HL-60 (cell line): Measurements from ENCODE around the gene FH.

Source experiments
- DNase-seq, 2 experiments: peaks; one replicate each; pipeline ENCODE4 v3.0.0-alpha.2; 2010 to 2020; ENCODE audit warnings: low read depth in 1 of 2, low spot score in 1 of 2
- H3K27ac ChIP-seq: fragments of 250-450 bp; sonication (Bioruptor Pico); replicated peaks from 2 replicates; pipeline ENCODE4 v1.5.1; 2020; ENCODE audit warnings: mild to moderate bottlenecking, moderate library complexity
- H3K27me3 ChIP-seq: fragments of 250-450 bp; sonication (Bioruptor Pico); 2 replicates; pipeline ENCODE4 v1.5.1; 2021; ENCODE audit warnings: mild to moderate bottlenecking, moderate library complexity; ENCODE audit not compliant: insufficient read depth, poor library complexity, severe bottlenecking
- H3K4me3 ChIP-seq: replicated peaks from 2 replicates; pipeline ENCODE4 v1.5.1; 2011; ENCODE audit warnings: mild to moderate bottlenecking, control low read depth, low read length; ENCODE audit not compliant: insufficient read depth
- GABPA ChIP-seq: IDR thresholded peaks from 2 replicates; pipeline ENCODE4 v1.6.1; 2012; ENCODE audit warnings: low read depth
- POLR2AphosphoS5 ChIP-seq: IDR thresholded peaks from 2 replicates; pipeline ENCODE4 v1.6.1; 2012; ENCODE audit warnings: low read depth
- SPI1 ChIP-seq: IDR thresholded peaks from 2 replicates; pipeline ENCODE4 v1.6.1; 2012; ENCODE audit warnings: low read depth, mild to moderate bottlenecking, borderline replicate concordance
- TF ChIP-seq, protein P1 (sequence below): IDR thresholded peaks from 2 replicates; pipeline ENCODE4 v1.6.1; 2012; ENCODE audit warnings: low read depth; ENCODE audit not compliant: insufficient replicate concordance
- TF ChIP-seq, protein P2 (sequence below): IDR thresholded peaks from one replicate; pipeline ENCODE4 v1.5.1; 2011; ENCODE audit warnings: low read length, control low read depth, inconsistent platforms; ENCODE audit not compliant: insufficient read depth

FH gene

DNA sequence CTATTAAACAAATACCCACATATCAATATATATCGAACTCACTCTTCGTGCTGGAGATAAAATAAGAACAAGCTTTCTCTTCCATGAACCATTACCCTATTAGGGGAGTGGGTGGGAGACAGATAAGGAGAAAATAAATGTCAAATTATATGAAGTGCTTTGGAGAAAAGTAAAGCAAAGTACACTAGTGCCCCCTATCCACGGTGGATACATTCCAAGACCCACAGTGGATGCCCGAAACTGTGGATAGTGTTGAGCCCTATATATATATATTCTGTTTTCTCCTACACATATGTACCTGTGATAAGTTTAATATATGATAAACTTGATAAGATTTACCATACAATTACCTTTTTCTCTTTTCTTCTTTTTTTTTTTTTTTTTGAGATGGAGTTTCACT is 54.6 kb downstream of the FH start:
- DNase-seq, result no peak
- TF ChIP-seq, protein P1, sequence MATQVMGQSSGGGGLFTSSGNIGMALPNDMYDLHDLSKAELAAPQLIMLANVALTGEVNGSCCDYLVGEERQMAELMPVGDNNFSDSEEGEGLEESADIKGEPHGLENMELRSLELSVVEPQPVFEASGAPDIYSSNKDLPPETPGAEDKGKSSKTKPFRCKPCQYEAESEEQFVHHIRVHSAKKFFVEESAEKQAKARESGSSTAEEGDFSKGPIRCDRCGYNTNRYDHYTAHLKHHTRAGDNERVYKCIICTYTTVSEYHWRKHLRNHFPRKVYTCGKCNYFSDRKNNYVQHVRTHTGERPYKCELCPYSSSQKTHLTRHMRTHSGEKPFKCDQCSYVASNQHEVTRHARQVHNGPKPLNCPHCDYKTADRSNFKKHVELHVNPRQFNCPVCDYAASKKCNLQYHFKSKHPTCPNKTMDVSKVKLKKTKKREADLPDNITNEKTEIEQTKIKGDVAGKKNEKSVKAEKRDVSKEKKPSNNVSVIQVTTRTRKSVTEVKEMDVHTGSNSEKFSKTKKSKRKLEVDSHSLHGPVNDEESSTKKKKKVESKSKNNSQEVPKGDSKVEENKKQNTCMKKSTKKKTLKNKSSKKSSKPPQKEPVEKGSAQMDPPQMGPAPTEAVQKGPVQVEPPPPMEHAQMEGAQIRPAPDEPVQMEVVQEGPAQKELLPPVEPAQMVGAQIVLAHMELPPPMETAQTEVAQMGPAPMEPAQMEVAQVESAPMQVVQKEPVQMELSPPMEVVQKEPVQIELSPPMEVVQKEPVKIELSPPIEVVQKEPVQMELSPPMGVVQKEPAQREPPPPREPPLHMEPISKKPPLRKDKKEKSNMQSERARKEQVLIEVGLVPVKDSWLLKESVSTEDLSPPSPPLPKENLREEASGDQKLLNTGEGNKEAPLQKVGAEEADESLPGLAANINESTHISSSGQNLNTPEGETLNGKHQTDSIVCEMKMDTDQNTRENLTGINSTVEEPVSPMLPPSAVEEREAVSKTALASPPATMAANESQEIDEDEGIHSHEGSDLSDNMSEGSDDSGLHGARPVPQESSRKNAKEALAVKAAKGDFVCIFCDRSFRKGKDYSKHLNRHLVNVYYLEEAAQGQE, result no peak
- no peak for TF ChIP-seq SPI1
- TF ChIP-seq POLR2AphosphoS5, result no peak
- TF ChIP-seq, protein P2, sequence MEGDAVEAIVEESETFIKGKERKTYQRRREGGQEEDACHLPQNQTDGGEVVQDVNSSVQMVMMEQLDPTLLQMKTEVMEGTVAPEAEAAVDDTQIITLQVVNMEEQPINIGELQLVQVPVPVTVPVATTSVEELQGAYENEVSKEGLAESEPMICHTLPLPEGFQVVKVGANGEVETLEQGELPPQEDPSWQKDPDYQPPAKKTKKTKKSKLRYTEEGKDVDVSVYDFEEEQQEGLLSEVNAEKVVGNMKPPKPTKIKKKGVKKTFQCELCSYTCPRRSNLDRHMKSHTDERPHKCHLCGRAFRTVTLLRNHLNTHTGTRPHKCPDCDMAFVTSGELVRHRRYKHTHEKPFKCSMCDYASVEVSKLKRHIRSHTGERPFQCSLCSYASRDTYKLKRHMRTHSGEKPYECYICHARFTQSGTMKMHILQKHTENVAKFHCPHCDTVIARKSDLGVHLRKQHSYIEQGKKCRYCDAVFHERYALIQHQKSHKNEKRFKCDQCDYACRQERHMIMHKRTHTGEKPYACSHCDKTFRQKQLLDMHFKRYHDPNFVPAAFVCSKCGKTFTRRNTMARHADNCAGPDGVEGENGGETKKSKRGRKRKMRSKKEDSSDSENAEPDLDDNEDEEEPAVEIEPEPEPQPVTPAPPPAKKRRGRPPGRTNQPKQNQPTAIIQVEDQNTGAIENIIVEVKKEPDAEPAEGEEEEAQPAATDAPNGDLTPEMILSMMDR, result no peak
- TF ChIP-seq GABPA, result no peak

DNA sequence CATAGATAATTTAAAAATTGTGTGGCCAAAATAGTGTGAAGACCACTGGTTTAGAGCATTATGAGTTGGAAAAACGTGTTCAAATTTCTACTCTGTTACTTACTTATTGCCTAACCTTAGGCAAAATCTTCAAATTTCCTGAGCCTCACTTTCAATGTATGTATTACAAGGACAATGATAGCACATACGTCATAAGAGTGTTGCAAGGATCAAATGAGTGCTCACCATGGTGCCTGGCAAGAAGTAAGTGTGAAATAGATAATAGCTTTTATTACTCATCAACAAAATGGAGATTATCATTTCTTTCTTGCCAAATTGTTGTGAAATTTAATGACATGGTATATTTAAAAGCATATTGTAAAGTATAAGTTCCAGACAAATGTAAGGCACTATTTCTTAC is 57.2 kb downstream of the FH start:
- H3K27me3 ChIP-seq, result no peaks in the 10 kb centered on the region
- no peak overlapping the region for H3K27ac ChIP-seq
- H3K4me3 ChIP-seq, result no peak overlapping the region
- DNase-seq, result no peak
- TF ChIP-seq, protein P2, result no peak
- TF ChIP-seq GABPA (no peak), POLR2AphosphoS5 (no peak), SPI1 (no peak)
- TF ChIP-seq, protein P1, result no peak

More for the DNA sequence above, 54.6 kb downstream of the FH start:
- Histone ChIP-seq H3K27me3 (peaks cover 5% of the 10 kb centered on the region), H3K4me3 (no peak overlapping the region), H3K27ac (no peak overlapping the region)

DNA sequence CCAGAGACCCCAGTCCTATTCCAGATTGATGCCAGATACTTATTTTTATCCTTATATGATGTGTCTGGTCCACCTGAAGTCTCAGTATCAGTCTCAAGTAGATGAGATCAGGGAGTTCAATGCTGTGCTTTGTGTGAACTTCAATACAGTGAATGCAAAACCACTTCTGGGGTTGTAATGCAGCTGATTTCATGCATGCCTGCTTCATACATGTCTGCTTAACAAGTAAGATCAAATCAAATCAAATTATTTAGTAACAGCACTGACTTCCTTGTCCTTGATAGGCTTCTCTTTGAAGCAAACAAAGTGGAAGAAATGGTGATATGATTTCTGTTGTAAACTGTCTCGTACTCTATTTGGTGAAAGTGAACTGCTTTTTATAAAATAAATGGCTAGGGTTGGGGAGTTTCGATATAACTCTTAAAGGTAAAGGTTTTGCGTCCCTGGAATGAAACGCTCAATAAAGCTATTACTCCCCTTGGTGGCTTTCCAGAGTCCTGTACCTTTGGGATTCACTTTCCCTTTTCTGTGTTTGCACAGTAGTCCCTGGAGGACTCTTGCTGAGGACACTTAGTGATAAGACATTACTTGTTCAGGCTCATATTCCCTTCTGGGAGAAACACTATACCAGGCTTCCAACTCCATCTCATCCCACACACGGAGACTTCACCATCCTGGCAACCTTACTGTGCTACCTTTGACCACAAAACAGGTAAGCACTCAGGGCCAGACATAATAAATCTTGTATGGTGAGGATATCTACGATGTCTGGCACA is 59.3 kb downstream of the FH start:
- Histone ChIP-seq H3K27me3 (no peaks in the 10 kb centered on the region), H3K4me3 (no peak overlapping the region), H3K27ac (no peak overlapping the region)
- no peak for DNase-seq
- no peak for TF ChIP-seq POLR2AphosphoS5
- no peak for TF ChIP-seq SPI1
- TF ChIP-seq, protein P1, result no peak
- TF ChIP-seq, protein P2, result no peak
- TF ChIP-seq GABPA, result no peak
